DLD1 (cell line): ENCODE data around the gene HOXA2.

Source experiments
- in situ Hi-C: cut with HindIII; loops from 2 replicates; pipeline ENCODE4 v1.10.0; 2017; ENCODE audit warnings: low sequenced_read_pairs

Gene HOXA2

DNA sequence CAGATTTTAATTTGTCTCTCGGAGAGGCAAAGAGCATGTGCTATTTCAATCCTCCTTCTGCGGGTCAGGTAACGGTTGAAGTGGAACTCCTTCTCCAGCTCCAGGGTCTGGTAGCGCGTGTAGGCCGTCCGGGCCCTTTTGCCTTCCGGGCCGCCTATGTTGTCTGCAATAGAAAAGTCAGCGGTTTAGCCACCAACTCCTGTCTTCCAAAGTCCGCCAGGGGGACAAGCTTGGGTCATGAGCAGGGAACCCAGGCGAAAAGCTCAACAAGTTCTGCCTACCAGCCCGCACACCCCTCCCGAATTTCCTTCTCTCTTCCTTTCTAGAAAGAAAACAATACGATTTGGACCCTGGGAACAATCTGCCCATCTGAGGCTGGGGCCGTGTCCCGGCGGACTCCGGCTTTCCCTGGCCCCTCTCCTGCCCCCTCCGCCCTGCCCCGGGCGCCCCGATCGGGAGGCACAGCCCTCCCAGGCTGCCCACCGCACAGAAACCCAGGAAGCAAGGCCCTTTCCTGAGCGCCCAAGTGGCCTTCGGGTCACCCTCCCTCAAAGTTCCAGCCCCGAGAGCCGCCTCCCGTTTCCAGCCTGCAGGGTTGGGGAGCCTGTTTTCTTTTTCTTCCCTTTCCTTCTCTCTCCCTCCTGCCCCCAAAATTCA is 39.6 kb upstream of the HOXA2 start:
- in situ Hi-C loops, result no loop called here

DNA sequence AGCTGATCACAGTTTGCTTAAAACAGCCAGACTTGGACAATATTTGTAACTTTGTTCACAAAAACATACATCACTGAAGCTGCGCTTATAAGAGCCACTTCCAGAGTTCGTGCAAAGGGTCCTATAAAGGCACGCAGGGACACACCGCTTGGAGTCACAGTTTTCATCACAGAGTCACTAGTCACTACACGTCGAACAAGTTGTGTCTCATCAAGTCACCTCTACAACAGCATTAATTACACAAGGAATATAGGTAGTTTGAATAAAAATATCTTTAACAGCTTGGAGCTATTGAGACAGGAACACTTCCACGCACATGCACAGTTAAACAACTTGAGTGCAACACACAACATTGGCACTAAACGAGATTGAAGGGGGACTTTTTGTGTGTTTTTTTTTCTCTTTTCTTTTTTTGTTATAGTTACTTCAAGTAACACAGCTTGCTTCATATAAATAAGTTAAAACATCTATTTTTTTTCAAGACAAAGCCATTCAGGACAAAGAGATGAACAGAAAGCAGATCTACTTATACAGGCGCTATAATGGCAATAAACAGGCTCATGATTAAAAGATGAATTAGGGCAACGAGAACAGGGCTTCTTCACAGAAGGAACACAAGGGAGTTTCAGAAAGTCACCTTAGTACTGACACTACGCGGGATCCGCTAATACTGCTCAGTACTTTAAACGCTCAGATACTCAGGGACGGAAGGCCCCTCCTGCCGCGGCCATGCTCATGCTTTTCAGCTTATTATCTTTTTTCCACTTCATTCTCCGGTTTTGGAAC is 38.8 kb upstream of the HOXA2 start:
- in situ Hi-C loops, result no loop called here

DNA sequence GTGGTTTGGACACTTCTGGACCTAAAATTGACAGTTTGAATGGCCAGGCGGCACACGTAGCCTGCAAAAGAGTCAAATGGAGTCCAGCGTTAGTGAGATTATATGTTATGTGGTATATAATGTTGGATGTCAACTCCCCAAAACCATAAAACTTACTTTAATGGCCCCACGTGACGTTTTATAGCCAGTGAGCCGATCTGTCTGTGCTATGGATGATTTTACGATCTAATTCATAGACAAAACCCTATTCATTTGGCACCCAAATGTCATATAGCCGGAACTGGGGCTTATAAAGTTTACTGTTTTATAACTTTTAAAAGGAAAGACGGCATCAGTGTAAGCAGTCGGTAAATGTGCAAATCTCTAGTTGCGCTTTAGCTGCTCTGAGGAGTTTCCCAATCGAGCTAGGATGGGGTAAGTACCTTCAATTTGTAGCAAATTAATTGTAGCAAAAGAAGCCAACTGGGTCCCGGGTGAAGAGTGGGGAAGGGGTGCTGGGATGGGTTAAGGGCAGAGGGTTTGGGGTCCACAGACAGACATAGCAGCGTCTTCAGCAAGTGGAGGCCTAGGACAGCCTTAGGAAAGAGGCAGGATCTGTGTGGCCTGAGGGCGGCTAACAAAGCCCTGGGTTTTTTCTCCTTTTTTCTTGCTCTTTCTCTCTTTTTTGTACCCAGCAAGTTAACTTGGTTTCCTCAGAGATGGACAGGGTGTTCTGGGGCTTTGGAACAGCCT is 37.8 kb upstream of the HOXA2 start:
- in situ Hi-C loops, result no loop called here

DNA sequence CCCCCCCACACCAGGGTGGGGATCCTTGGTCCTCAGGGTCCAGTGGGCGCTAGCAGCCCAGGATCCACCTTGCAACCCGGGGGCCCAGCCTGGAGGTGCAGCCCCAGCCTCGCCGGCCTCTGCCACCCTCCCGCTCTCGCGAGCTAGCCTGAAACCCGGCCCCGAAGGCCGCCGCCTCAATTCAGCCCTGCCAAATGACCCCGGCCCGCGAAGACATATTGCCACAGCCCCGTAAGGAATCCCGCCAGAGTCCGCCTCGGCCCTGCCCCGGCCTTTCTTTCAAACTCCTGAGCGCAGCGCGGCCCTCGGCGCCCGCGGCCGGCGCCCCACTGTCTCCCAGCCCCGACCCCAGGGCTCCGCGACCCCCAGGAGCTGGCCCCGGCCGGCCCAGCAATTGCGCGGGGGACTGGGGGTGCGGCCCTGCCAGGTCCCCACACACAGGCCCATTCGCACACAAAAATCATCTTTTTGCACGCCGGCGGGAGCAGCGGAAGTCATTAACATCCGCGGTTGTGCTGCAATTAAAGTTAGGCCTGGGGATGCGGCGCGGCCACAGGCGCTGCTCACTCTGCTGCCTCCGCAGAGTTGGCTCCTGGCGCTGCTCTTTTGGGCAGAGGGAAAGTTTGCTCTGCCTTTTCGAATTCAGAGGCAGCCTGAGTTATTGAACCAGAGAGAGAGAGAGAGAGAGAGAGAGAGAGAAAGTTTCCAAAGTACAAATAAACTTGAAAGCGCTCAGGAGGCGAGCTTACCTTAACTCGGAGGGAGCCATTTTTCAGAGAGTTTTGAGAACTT is 37.0 kb upstream of the HOXA2 start:
- in situ Hi-C loops, result no loop called here

DNA sequence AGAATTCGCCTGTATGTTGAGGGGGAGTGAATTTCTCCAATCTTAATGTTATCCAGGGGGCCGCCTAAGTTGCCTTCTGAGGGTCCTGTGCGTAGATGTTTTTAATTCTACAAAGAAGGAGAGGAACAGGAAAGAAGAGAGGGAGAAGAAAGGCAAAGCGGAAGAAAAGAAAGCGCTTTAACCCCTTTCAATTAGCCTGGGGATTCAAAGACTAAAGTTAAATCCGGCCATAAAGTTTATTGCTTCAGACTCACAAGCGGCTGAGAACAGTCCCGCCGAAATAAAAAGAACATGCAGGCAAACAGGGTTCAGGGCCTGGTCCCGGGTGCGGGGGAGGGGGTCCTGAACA is 36.5 kb upstream of the HOXA2 start:
- in situ Hi-C loops, result no loop called here

DNA sequence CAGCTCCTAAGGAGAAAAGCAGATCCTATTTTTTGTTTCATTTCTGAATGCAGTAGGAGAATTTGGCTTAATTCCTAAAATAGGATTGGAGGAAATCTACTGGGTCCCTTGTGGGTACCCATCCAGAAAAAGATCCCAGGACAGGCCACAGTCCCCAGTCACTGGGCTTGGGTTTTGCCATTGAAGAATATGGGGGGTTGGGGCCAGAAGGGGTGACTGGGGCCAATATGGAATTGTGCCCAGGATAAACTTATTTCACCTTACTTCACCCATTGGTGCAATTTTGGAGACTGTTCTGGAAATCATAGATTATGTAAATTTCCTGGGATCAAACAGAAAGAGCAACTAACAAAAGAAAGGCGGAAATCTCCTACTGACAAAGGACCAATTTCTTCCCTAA is 36.0 kb upstream of the HOXA2 start:
- in situ Hi-C loops, result no loop called here

DNA sequence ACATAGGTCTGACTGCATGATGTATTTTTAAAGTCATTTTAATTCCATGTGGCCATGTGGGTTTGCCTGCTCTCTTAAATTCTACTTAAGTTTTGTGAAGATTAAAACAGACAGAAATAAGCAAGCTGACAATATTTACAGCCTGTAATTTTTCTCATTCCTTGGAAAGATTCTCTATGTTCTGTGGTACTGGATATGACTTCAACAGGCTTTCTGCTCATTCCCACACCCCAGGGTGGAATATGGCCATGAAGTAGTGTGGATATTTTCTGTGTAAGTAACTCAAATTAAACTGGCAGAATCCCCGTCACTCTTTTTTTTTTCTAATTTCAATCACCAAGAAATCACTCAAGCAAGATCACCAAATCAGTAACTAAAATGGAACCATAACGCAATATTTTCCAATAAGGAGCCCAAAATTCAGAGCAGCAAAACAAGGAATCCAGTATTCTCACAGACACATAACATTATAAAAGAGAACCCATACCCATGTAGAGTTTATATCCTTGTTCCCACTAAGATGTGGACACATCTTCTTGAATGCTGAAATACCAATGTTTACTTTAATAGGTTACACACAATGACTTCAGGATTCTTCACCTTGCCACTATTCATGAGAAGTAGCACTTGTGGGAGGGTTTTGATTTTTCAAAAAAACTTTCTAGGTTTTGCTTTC is 35.3 kb upstream of the HOXA2 start:
- in situ Hi-C loops, result no loop called here

DNA sequence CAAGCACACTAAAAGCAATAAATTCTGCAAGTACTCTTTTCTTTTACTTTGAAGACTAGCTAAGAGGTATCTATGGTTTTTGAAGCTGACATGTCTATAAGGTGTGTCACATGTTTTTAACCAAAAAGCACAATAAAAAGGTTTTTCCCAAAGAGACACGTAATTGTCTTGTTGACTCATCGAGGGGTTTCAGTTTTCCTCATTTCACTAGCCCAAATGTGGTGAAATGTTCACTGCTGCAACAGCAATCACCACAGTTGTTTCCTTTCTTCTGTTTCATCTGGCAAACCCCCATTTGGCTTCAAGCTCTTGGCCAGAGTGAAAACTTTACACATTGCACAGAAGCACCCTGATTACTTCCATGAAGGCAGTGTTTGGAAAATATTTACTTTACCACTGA is 31.9 kb upstream of the HOXA2 start:
- in situ Hi-C loops, result no loop called here

DNA sequence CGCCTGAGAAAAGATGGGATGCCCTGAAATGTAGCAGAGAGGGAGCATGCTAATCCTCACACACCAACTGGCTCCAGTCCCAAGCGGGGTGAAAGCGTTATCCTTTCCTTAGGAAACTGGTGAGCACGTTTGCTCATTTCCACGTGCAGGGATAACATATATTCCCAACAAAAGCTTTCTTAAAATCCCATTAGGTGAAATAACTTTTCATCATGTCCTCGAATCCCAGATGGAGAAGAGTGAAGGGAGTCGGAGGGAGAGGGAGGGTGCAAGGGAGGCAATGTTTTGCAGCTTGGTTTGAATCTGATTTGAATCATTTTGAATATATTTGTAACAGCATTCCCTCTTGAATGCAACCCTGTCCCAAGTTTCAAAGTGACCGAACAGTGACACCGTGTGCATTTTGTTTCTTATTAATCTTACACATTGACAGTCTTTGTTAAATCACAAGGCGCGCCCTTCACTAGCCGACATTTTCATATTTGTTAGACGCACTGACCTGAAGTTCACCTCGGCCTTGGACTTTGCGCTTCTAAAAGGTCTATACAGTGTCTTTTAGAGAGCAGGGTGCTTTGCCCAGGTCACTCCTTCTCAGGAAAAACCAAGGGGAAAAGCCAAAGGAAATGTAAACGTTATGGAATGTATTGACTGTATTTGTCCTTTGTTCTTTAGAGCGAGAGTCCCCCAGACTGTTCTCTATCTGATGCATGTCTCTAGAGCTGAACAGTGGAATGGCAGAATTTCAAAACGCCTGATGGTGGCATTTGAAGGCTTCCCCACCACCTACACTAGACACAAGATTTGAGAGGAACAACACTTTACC is 31.1 kb upstream of the HOXA2 start:
- in situ Hi-C loops, result no loop called here

DNA sequence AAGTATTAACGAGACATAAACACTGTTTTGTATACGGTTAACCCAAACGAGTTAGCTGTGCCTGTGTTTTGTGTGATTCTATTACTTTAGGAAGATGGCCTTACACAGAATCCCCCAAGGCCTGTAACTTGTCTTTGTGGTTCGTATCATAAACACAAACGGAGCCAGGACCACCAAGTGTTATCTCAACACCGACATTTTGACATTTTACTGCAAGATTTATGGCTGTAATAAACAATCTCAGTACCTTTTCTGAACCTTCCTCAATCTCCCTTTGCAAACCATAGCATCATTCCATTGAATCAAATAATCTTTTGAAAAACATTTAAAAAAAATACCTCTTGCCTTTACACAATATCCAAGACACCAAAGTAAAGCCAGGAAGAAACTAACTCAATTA is 30.5 kb upstream of the HOXA2 start:
- in situ Hi-C loops, result no loop called here

DNA sequence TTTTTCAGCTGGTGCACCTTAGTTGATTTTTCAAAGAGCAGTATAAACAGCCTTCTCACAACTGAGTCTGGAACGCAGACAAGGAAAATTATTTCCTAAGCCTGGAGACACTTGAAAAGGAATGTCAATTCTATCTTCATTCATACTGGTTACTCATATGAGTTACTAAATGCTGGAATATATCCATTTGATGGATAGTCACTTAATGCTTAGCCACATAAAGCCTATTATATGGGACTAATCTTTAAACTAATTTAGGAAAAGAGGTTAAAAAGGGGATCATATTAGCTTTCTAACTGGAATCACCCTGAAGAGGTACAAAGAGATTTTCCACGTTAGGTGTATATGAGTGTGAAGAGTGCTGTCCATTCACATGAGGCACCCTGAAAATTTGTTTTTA is 29.7 kb upstream of the HOXA2 start:
- in situ Hi-C loops, result no loop called here

DNA sequence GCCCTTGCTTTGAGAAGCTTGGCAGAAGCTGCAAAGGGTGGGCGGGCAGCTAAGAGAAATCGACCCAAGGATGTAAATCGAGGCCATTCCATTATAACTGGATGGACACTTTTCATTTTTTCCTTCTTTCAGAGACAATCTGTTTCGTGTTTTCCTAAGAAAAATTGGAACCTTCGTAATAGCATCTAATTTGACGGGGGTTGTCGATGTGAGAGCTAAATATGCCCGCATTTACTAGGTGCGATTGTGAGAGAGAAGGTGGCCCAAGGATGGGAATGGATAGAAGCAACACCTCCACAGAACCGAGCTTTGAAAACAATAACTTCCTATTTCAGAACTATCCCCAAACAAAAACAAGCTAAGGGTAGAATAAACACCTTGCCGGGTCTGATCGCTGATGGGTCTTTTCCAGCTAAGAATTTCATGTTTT is 28.9 kb upstream of the HOXA2 start:
- in situ Hi-C loops, result no loop called here

DNA sequence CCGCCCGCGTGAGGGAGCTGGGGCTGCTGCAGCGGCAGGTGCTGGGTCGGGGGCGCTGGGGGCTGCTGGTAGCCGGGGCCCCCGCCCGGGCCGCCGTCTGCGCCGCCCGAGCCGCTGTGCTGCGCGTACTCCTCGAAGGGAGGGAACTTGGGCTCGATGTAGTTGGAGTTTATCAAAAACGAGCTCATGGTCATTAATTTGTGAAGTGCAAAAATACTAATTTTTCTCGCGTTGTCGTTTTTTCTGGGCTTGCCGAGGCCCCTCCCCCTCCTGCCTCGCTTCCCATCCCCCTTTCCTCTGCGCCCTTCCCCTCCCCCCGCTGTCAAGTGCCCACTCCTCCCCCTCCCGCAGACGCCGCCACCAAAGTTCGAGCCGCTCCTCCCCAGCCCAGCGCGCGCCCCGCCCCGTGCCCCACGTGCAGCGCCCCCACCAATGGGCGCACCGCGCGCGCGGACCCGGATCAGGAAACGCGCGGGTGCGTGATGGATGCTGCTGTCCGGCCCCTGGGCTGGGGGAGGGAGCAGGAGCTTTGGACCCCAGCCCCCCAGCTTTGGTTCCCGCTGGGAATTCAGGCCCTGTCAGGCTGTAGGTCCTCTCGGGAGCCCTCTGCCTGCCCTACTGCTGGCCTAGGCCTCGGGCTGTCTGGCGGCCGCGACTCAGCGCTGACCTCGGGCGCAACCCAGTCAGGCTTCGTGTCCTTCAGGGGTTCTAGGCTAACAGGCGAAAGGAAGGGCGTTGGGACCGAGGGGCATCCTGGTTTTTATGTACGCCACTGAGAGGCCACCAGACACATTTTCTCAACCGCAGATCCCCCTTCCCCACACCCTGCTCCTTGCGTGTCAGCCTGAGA is 28.3 kb upstream of the HOXA2 start, which contains the start of gene HOXA4:
Gene HOXA4, minus strand, starts transcription at position 218 of the 850 bp plus-strand sequence. Its CDS starts 24 bp downstream, at position 194.
- in situ Hi-C loops, result no loop called here

DNA sequence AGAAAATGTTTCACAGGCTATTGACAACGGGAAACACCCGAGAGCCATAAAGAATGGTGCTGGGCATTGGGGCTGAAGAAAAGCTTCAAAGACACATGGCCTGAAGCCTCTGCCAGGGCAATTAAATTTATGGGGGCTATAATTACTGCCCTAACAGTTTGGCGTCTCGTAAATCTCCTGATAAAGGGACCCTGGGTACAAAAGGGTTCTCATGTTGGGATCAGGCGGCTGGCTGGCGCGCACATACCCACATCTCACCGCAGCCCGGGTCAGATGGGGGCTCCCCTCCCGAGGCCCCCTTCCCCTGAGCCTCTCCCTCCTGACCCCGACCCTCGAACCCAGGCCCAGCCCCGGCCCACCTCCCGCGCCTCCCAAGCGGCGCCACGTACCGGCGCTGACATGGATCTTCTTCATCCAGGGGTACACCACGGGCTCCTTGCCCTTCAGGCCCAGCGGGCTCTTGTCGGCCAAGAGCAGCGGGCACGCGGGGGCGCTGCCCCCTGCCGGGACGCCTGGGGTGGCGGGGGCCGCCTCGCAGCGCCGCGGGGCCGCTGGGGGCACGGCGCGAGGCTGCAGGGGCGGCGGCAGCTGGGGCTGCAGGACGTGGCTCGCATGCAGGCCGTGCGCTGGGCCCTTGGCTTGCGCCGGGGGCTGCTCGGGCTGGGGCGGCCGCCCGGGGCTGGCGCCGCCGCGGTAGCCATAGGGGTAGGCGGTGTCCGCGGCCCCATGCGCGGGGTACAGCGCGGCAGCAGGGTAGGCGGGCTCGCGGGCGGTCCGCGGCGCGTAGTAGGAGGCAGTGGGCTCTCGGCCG is 27.5 kb upstream of the HOXA2 start:
- in situ Hi-C loops, result loop anchor here (5.0 kb wide), 2 partner anchors 32 to 278 kb away; no protein-coding TSS in a partner anchor

DNA sequence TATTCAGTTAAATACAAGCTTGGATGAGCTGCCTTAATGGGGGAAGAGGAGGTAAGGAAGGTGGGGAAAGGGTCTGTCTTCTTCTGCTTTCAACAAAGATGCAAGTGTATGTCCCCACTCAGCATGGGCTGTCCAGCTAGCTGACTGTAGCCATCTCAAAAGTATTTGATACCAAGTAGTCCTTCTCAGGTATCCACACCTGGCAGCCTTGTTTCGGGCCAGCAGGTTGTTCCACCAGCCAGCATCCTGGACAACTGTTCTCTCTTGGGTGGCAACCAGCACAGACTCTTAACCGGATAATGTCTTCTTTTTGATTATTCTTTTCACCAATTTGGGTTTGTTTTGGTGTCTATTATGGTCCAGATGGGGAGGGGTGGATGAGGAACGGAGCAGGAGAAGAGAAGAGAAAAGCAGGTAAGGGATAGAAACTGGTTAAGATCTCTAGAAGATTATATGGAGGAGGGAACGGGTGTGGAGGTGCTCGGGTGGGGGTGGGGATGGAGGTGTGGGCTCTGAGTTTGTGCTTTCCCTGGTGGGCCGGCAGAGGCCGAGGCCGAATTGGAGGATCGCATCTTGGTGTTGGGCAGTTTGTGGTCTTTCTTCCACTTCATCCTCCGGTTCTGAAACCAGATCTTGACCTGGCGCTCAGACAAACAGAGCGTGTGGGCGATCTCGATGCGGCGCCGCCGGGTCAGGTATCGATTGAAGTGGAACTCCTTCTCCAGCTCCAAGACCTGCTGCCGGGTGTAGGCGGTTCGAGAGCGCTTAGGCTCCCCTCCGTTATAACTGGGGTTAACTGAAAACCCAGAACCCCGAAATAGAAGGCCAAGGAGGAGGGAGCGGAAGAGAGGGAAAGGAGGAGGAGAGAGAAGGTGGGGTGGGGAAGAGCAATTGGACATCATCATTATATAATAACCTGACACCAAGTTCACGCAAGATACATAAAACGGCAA is 26.6 kb upstream of the HOXA2 start:
- in situ Hi-C loops, result loop anchor here (5.0 kb wide), 2 partner anchors 33 to 277 kb away; no protein-coding TSS in a partner anchor

DNA sequence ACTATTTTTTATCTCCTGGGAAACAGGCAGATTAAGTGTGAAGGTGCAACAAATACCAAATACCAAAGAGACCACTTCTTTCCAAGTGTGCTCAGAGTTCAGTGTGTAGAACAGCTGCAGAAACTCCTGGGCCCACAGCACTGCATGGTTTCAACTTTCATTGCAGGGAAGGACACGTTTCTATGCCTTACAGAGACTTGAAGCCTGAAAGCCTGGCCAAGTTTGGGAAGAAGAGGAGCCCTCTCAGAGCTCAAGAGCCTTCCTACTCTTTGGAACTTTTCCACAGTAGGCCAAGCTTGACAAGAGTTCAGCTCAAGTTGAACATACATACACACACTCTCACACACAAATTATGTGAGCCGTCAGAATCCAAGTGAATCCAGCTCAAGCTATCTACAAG is 25.6 kb upstream of the HOXA2 start:
- in situ Hi-C loops, result loop anchor here (5.0 kb wide), 2 partner anchors 34 to 276 kb away; no protein-coding TSS in a partner anchor
